Progenitor cell of endocrine pancreas (in vitro differentiated cells): ENCODE measurements around the gene PGF. TPM values are rescaled to one million over a fixed set of nuclear protein-coding genes. Genes with fewer than 3 reads are reported as not detected.

Source experiments
- DNase-seq: peaks from one replicate; pipeline ENCODE4 v3.0.0; 2021; ENCODE audit warnings: low spot score; ENCODE audit not compliant: unreplicated experiment
- H3K27ac Mint-ChIP-seq: 2 replicates; pipeline ENCODE4 v1.8.0; 2021; ENCODE audit warnings: mild to moderate bottlenecking, moderate library complexity, mixed read lengths
- H3K27me3 Mint-ChIP-seq: 2 replicates; pipeline ENCODE4 v1.8.0; 2021; ENCODE audit warnings: mixed read lengths
- H3K36me3 Mint-ChIP-seq: 2 replicates; pipeline ENCODE4 v1.8.0; 2022; ENCODE audit warnings: mixed read lengths; ENCODE audit not compliant: insufficient read depth
- H3K4me1 Mint-ChIP-seq: 2 replicates; pipeline ENCODE4 v1.8.0; 2021; ENCODE audit warnings: low read depth, mixed read lengths
- H3K4me3 Mint-ChIP-seq: 2 replicates; pipeline ENCODE4 v1.8.0; 2021; ENCODE audit warnings: low read depth, mild to moderate bottlenecking, moderate library complexity, mixed read lengths
- H3K9me3 Mint-ChIP-seq: 2 replicates; pipeline ENCODE4 v1.8.0; 2021; ENCODE audit warnings: low read depth, mixed read lengths
- CTCF ChIP-seq: fragments of 200-600 bp; sonication (generic); IDR thresholded peaks from one replicate; pipeline ENCODE4 v1.5.0; 2021; ENCODE audit warnings: antibody characterized with exemption, mild to moderate bottlenecking; ENCODE audit not compliant: unreplicated experiment
- total RNA-seq: library from RNA; stranded (reverse); gene quantifications from 2 replicates; pipeline ENCODE4 v1.2.1, GENCODE V29; 2021

Gene PGF
- total RNA-seq, 1 donor from 2014 or later: 3.5 TPM

GRCh38 chr14:74904635-74905503 lies 50.5 kb downstream of the PGF start:
- Mint-ChIP-seq H3K27ac (no peak overlapping the region), H3K36me3 (peaks cover 11% of the 10 kb centered on the region), H3K4me1 (no peaks in the 10 kb centered on the region), H3K4me3 (no peak overlapping the region), H3K27me3 (no peaks in the 10 kb centered on the region), H3K9me3 (no peaks in the 10 kb centered on the region)
- DNase-seq: no peak
- TF ChIP-seq CTCF: no peak

- peaks cover 13% of the 10 kb centered on the region for H3K4me1 Mint-ChIP-seq
- DNase-seq: no peak
- TF ChIP-seq CTCF: no peak
These were observed 52.3 kb downstream of the PGF start for GRCh38 chr14:74902941-74903705.

GRCh38 chr14:74898694-74899093 lies 56.7 kb downstream of the PGF start:
- H3K4me3 Mint-ChIP-seq: no peak overlapping the region
- H3K4me1 Mint-ChIP-seq: peaks cover 18% of the 10 kb centered on the region
- no peaks in the 10 kb centered on the region for H3K9me3 Mint-ChIP-seq
- no peaks in the 10 kb centered on the region for H3K27me3 Mint-ChIP-seq
- H3K27ac Mint-ChIP-seq: peak overlapping the region; percentile 50
- TF ChIP-seq CTCF: no peak
- no peak for DNase-seq
- H3K36me3 Mint-ChIP-seq: peaks cover 38% of the 10 kb centered on the region

More at GRCh38 chr14:74902941-74903705, 52.3 kb downstream of the PGF start:
- Mint-ChIP-seq H3K27me3 (no peaks in the 10 kb centered on the region), H3K27ac (no peak overlapping the region), H3K36me3 (peaks cover 22% of the 10 kb centered on the region), H3K4me3 (no peak overlapping the region), H3K9me3 (no peaks in the 10 kb centered on the region)

GRCh38 chr14:74898083-74898482 lies 57.3 kb downstream of the PGF start:
- H3K36me3 Mint-ChIP-seq: peaks cover 40% of the 10 kb centered on the region
- no peak for DNase-seq
- no peaks in the 10 kb centered on the region for H3K9me3 Mint-ChIP-seq
- no peaks in the 10 kb centered on the region for H3K27me3 Mint-ChIP-seq
- peak overlapping the region; percentile 50 for H3K27ac Mint-ChIP-seq
- peaks cover 18% of the 10 kb centered on the region for H3K4me1 Mint-ChIP-seq
- TF ChIP-seq CTCF: no peak
- no peak overlapping the region for H3K4me3 Mint-ChIP-seq

GRCh38 chr14:74897642-74898041 lies 57.8 kb downstream of the PGF start:
- H3K9me3 Mint-ChIP-seq: no peaks in the 10 kb centered on the region
- no peak overlapping the region for H3K27ac Mint-ChIP-seq
- H3K27me3 Mint-ChIP-seq: no peaks in the 10 kb centered on the region
- peaks cover 18% of the 10 kb centered on the region for H3K4me1 Mint-ChIP-seq
- peaks cover 41% of the 10 kb centered on the region for H3K36me3 Mint-ChIP-seq
- no peak for TF ChIP-seq CTCF
- no peak overlapping the region for H3K4me3 Mint-ChIP-seq
- DNase-seq: no peak
